ENCODE measurements around the gene FAM83C.

GRCh38 chr20:35319192-35319870, 27.1 kb upstream of the FAM83C start:
- TF ChIP-seq POLR2AphosphoS5 (IDR thresholded peaks at IDR 0.05) = no peak
- TF ChIP-seq POLR2A (IDR thresholded peaks at IDR 0.05; ENCODE audit: low read depth) = no peak
- no peak for TF ChIP-seq CTCF (IDR thresholded peaks at IDR 0.05)
